ENCODE measurements around the gene GPR63.

The GPR63 gene

GRCh38 chr6:96755096-96755495 lies 82.2 kb downstream of the GPR63 start:
- DNase-seq (ENCODE audit: low read depth): no peak

- no peak for DNase-seq (ENCODE audit: low read depth)
Measured at GRCh38 chr6:96749891-96750290, 87.4 kb downstream of the GPR63 start.

Data from activated T-helper 1 cell treated with Interleukin-2 at 50 U/mL for 16 hours (primary cell).